ENCODE data around the gene DLL4.

DNA sequence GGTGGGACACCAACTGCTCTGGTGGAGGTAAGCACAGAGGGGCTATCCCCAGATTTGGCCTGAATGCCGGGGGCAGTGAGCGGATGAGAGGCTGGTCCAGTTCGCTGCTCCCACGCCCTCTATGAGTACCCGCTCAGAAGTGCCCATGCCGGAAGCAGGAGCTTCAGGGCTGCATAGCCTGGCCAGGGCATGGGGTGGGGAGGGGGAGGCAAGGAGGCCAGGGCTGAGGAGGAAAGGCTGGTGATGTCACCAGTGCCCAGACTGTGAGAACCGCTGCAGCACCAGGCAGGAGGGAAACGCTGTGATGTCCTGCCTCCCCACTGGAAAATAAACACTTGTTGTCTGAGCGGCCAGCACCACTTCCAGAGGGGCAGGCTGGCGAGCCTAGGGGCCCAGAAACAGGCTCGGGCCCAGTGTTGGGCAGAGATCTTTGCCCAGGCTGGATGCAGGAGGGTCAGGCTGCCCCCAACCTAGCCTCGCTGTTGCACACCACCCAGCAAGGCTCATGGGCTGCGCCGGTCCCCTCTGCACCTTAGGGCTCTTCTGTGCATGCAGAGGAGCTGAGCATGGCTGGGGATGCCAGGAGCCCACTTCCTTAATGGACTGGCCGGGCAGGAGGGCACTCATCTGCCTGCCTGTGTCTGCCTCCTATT lies 10.9 kb upstream of the DLL4 start:
- TF ChIP-seq CTCF (IDR thresholded peaks at IDR 0.05; ENCODE audit: poor library complexity) (no peak), EZH2 (IDR thresholded peaks at IDR 0.05; ENCODE audit: borderline replicate concordance) (no peak)
